K562 (cell line): ENCODE results near the gene UBE2O. TPM values are rescaled to one million over a fixed set of nuclear protein-coding genes. Genes with fewer than 3 reads are reported as not detected.

Experiments
- ADNP ChIP-seq: fragments of 200-800 bp; sonication (Bioruptor generic); IDR thresholded peaks from 2 replicates; pipeline ENCODE4 v1.6.1; 2016; ENCODE audit warnings: missing genetic modification characterization, missing compliant biosample characterization
- CHCHD3 ChIP-seq: fragments of 250-450 bp; sonication (Bioruptor Pico); IDR thresholded peaks from 2 replicates; pipeline ENCODE4 v2.1.2; 2022; ENCODE audit warnings: mild to moderate bottlenecking
- CXXC5 ChIP-seq: fragments of 250-450 bp; sonication (Bioruptor Pico); IDR thresholded peaks from 2 replicates; pipeline ENCODE4 v1.8.0; 2022; ENCODE audit warnings: inconsistent platforms, mild to moderate bottlenecking, moderate library complexity
- FOXM1 ChIP-seq, 2 experiments: fragments of 450-650 bp in 1 of 2; sonication (generic) in 1 of 2; formaldehyde crosslinking in 1 of 2; IDR thresholded peaks; 2 replicates each; pipeline versions ENCODE4 v1.6.1 to v1.9.0; 2017 to 2022; ENCODE audit warnings: low read depth in 2 of 2, mild to moderate bottlenecking in 2 of 2, missing genetic modification reagents in 1 of 2, moderate library complexity in 1 of 2
- HNRNPLL ChIP-seq: fragments of 200-400 bp; formaldehyde crosslinking; IDR thresholded peaks from 2 replicates; pipeline ENCODE4 v1.6.1; 2017; ENCODE audit warnings: low read length, low read depth, mild to moderate bottlenecking; ENCODE audit not compliant: poor library complexity, severe bottlenecking
- HOXB6 ChIP-seq: fragments of 250-450 bp; sonication (Bioruptor Pico); IDR thresholded peaks from 2 replicates; pipeline ENCODE4 v1.5.1; 2022; ENCODE audit warnings: mild to moderate bottlenecking, borderline replicate concordance
- KLF16 ChIP-seq: IDR thresholded peaks from 2 replicates; pipeline ENCODE4 v1.6.1; 2016; ENCODE audit warnings: antibody characterized with exemption
- LEF1 ChIP-seq: fragments of 450-650 bp; IDR thresholded peaks from 2 replicates; pipeline ENCODE4 v1.6.1; 2016; ENCODE audit warnings: mild to moderate bottlenecking
- MEF2D ChIP-seq: conservative IDR thresholded peaks from 2 replicates; pipeline ENCODE4 v1.6.1; 2016; ENCODE audit warnings: low read depth, missing genetic modification characterization, missing compliant biosample characterization
- MTA1 ChIP-seq: fragments of 450-650 bp; IDR thresholded peaks from 2 replicates; pipeline ENCODE4 v1.6.1; 2017; ENCODE audit warnings: borderline replicate concordance
- NBN ChIP-seq: fragments of 450-650 bp; IDR thresholded peaks from 2 replicates; pipeline ENCODE4 v1.6.1; 2016; ENCODE audit warnings: low read depth, mild to moderate bottlenecking
- PRPF4 ChIP-seq: fragments of 200-400 bp; formaldehyde crosslinking; IDR thresholded peaks from one replicate; pipeline ENCODE4 v1.6.1; 2017; ENCODE audit warnings: low read length, low read depth, mild to moderate bottlenecking; ENCODE audit not compliant: insufficient read depth, poor library complexity, severe bottlenecking
- RBM17 ChIP-seq: fragments of 200-400 bp; formaldehyde crosslinking; IDR thresholded peaks from 2 replicates; pipeline ENCODE4 v1.6.1; 2017; ENCODE audit warnings: low read depth, mild to moderate bottlenecking, low read length, borderline replicate concordance
- SOX6 ChIP-seq: fragments of 450-650 bp; IDR thresholded peaks from 2 replicates; pipeline ENCODE4 v1.6.1; 2014; ENCODE audit warnings: mild to moderate bottlenecking
- ZFX ChIP-seq: sonication (generic); formaldehyde crosslinking; IDR thresholded peaks from 2 replicates; pipeline ENCODE4 v1.8.0; 2022; ENCODE audit warnings: mild to moderate bottlenecking, missing genetic modification reagents, moderate library complexity
- ZNF239 ChIP-seq: fragments of 250-450 bp; sonication (Bioruptor Pico); IDR thresholded peaks from 2 replicates; pipeline ENCODE4 v1.4.0; 2020; ENCODE audit warnings: mild to moderate bottlenecking
- ZNF780A ChIP-seq: fragments of 250-450 bp; sonication (Bioruptor Pico); IDR thresholded peaks from 2 replicates; pipeline ENCODE4 v1.5.0; 2021; ENCODE audit warnings: mild to moderate bottlenecking
- polyA plus RNA-seq, 8 experiments: library from polyadenylated mRNA; depleted of rRNA in 4 of 8; stranded (reverse) in 5 of 8; unstranded in 3 of 8; fragments of >200 nt; fragmentation: Nextera tagmentation in 2 of 8; fragmentation: Illumina TruSeq in 1 of 8; extraction: Ambion mirVana in 2 of 8; extraction: Trizol in 1 of 8; gene quantifications; 2 replicates each; pipeline versions ENCODE4 v1.2.1 to v1.2.3, GENCODE V29; 2011 to 2014; ENCODE audit warnings: inconsistent platforms in 1 of 8, missing spikeins in 1 of 8
- total RNA-seq, 7 experiments: library from RNA; depleted of rRNA in 6 of 7; stranded (reverse); fragments of >200 nt in 6 of 7; fragmentation: Illumina TruSeq in 2 of 7; extraction: Trizol in 2 of 7; gene quantifications; 2 replicates each; pipeline versions ENCODE4 v1.2.1 to v1.2.3, GENCODE V29; 2011 to 2021; ENCODE audit warnings: low replicate concordance in 1 of 7
- TF ChIP-seq, protein P1 (sequence below), 2 experiments: fragments of 250-450 bp in 1 of 2; fragments of 450-650 bp in 1 of 2; sonication (Bioruptor Pico) in 1 of 2; IDR thresholded peaks; 2 replicates each; pipeline versions ENCODE4 v1.6.1 to v1.8.0; 2016 to 2021; ENCODE audit warnings: mild to moderate bottlenecking in 2 of 2, moderate library complexity in 2 of 2, missing compliant biosample characterization in 1 of 2, missing genetic modification characterization in 1 of 2
- TF ChIP-seq, protein P2 (sequence below): fragments of 250-450 bp; sonication (Bioruptor Pico); IDR thresholded peaks from 2 replicates; pipeline ENCODE4 v1.5.0; 2020; ENCODE audit warnings: mild to moderate bottlenecking, borderline replicate concordance
- TF ChIP-seq, protein P3 (sequence below): sonication (generic); formaldehyde crosslinking; IDR thresholded peaks from 2 replicates; pipeline ENCODE4 v1.8.1; 2023; ENCODE audit warnings: mild to moderate bottlenecking, missing genetic modification reagents

The UBE2O gene
- total and polyA plus RNA-seq, 9 of the 15 experiments (the other 6 are each of a cell fraction or from before 2014, with no cell fraction given): 1.6 to 39.7 (median 13.3) TPM

DNA sequence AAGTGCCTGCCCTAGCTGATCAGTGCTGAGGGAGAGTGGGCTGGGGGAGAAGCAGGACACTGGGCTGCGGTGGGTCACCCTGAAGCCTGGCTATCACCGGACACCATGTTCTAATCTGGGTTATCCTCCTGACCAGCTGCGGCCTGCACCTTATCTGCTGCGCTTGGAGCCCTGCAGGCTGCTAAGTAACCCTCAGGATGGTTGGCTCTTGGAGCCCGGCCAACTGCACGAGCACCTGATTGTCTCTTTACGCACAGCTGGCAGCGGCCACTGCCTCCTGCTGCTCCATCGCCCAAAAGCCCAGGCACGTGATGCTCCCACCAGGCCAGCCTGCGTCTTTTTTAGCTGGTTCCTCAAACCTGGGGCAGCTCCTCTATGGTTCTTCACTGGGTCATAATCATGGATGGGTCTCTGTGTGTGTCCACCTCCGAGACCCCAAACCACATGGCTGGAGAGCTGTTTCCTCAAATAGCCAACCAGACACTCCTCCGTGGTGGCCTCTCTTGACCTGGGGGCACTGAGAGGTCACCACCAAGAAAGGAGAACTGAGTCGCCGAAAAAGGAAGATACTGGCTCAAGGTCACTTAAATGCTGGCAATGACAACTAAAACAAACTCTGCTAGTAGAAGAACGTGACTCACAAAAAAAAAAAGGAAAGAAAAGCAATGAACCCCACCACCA, 46.8 kb downstream of the UBE2O start (continued):
- TF ChIP-seq HOXB6 (CRISPR knock-in tag) (no peak), MEF2D (tag) (peak; percentile 95), ZNF239 (CRISPR knock-in tag) (peak; percentile 73), FOXM1 (IDR thresholded peaks at IDR 0.05; ENCODE audit: low read depth) (peak; percentile 98), FOXM1 (CRISPR knock-in tag; IDR thresholded peaks at IDR 0.05; ENCODE audit: low read depth) (0 out of 2 replicates have a peak, but pooled peaks have one; percentile 27), KLF16 (peak; percentile 100), PRPF4 (no peak), HNRNPLL (peak; percentile 36), ADNP (peak; percentile 43; the same call in 1 of the 2 replicates), LEF1 (peak; percentile 94), RBM17 (no peak), MTA1 (peak; percentile 89; the same call in 1 of the 2 replicates), SOX6 (peak; percentile 99), ZFX (peak; percentile 62; the same call in 1 of the 2 replicates), NBN (peak; percentile 94; the same call in 1 of the 2 replicates), CHCHD3 (no peak), CXXC5 (CRISPR knock-in tag) (peak; percentile 99), ZNF780A (no peak)
- TF ChIP-seq, protein P1, sequence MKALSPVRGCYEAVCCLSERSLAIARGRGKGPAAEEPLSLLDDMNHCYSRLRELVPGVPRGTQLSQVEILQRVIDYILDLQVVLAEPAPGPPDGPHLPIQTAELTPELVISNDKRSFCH (CRISPR knock-in tag; IDR thresholded peaks at IDR 0.05): no peak
- TF ChIP-seq, protein P1 (tag; IDR thresholded peaks at IDR 0.05): peak; percentile 97
- TF ChIP-seq, protein P2, sequence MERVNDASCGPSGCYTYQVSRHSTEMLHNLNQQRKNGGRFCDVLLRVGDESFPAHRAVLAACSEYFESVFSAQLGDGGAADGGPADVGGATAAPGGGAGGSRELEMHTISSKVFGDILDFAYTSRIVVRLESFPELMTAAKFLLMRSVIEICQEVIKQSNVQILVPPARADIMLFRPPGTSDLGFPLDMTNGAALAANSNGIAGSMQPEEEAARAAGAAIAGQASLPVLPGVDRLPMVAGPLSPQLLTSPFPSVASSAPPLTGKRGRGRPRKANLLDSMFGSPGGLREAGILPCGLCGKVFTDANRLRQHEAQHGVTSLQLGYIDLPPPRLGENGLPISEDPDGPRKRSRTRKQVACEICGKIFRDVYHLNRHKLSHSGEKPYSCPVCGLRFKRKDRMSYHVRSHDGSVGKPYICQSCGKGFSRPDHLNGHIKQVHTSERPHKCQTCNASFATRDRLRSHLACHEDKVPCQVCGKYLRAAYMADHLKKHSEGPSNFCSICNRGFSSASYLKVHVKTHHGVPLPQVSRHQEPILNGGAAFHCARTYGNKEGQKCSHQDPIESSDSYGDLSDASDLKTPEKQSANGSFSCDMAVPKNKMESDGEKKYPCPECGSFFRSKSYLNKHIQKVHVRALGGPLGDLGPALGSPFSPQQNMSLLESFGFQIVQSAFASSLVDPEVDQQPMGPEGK (CRISPR knock-in tag): no peak
- TF ChIP-seq, protein P3, sequence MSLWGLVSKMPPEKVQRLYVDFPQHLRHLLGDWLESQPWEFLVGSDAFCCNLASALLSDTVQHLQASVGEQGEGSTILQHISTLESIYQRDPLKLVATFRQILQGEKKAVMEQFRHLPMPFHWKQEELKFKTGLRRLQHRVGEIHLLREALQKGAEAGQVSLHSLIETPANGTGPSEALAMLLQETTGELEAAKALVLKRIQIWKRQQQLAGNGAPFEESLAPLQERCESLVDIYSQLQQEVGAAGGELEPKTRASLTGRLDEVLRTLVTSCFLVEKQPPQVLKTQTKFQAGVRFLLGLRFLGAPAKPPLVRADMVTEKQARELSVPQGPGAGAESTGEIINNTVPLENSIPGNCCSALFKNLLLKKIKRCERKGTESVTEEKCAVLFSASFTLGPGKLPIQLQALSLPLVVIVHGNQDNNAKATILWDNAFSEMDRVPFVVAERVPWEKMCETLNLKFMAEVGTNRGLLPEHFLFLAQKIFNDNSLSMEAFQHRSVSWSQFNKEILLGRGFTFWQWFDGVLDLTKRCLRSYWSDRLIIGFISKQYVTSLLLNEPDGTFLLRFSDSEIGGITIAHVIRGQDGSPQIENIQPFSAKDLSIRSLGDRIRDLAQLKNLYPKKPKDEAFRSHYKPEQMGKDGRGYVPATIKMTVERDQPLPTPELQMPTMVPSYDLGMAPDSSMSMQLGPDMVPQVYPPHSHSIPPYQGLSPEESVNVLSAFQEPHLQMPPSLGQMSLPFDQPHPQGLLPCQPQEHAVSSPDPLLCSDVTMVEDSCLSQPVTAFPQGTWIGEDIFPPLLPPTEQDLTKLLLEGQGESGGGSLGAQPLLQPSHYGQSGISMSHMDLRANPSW: no peak
